Heart left ventricle (tissue), 16 donors: ENCODE measurements around the gene GLA. TPM values are rescaled to one million over a fixed set of nuclear protein-coding genes. Genes with fewer than 3 reads are reported as not detected.

Experiments used
- ATAC-seq, 4 donors: fragments of 200-7000 bp; cut with Tn5 transposase; one replicate each; pipeline ENCODE4 v1.9.1; 2020 to 2022; ENCODE audit warnings: moderate library complexity in 4 of 4, mild to moderate bottlenecking in 3 of 4, moderate number of reproducible peaks in 1 of 4
- DNase-seq, 5 donors: peaks; one replicate each; pipeline ENCODE4 v3.0.0-alpha.2; 2020
- H3K27ac ChIP-seq, 12 donors: fragments of 200-600 bp; sonication (generic) in 4 of 12; one replicate each; pipeline versions ENCODE4 v1.5.0 to v1.8.0; 2016 to 2022; ENCODE audit warnings: mild to moderate bottlenecking in 2 of 12
- H3K27me3 ChIP-seq, 9 donors: fragments of 200-600 bp; sonication (generic) in 2 of 9; one replicate each; pipeline versions ENCODE4 v1.5.1 to v1.8.0; 2016 to 2022; ENCODE audit warnings: mild to moderate bottlenecking in 3 of 9
- H3K36me3 ChIP-seq, 9 donors: fragments of 200-600 bp; sonication (generic) in 2 of 9; one replicate each; pipeline versions ENCODE4 v1.5.0 to v1.8.0; 2018 to 2022; ENCODE audit warnings: mild to moderate bottlenecking in 2 of 9
- H3K4me1 ChIP-seq, 12 donors: fragments of 200-600 bp; sonication (generic) in 4 of 12; one replicate each; pipeline versions ENCODE4 v1.5.0 to v1.8.0; 2016 to 2022; ENCODE audit warnings: mild to moderate bottlenecking in 3 of 12
- H3K4me3 ChIP-seq, 12 donors: fragments of 200-600 bp; sonication (generic) in 4 of 12; one replicate each; pipeline versions ENCODE4 v1.5.0 to v1.8.0; 2017 to 2022; ENCODE audit warnings: mild to moderate bottlenecking in 9 of 12, moderate library complexity in 4 of 12
- H3K9me3 ChIP-seq, 12 donors: fragments of 200-600 bp; sonication (generic) in 4 of 12; one replicate each; pipeline versions ENCODE4 v1.5.0 to v1.8.0; 2016 to 2022; ENCODE audit warnings: mild to moderate bottlenecking in 1 of 12
- CTCF ChIP-seq, 12 donors: fragments of 200-600 bp; sonication (generic) in 4 of 12; IDR thresholded peaks; one replicate each; pipeline versions ENCODE4 v1.5.0 to v1.8.0; 2018 to 2022; ENCODE audit warnings: antibody characterized with exemption in 12 of 12, mild to moderate bottlenecking in 5 of 12
- POLR2A ChIP-seq, 2 donors: fragments of 450-650 bp; IDR thresholded peaks; one replicate each; pipeline ENCODE4 v1.6.1; 2017; ENCODE audit warnings: antibody characterized with exemption in 2 of 2, mild to moderate bottlenecking in 2 of 2, moderate library complexity in 2 of 2
- WGBS, 4 donors: extraction: QIAGEN DNeasy Blood & Tissue Kit in 2 of 4; methylation state at CpG; one replicate each; pipeline versions ENCODE4 v1.1.5 to v1.1.7; 2013 to 2018; 5-methylcytosine and 5-hydroxymethylcytosine counted together
- intact Hi-C, 10 donors: fragments of 100-400 bp; cut with DNase I; formaldehyde crosslinking; loops; one replicate each; pipeline versions ENCODE4 v1.11.1 to v1.14.2; 2022
- polyA plus RNA-seq, 2 donors: library from polyadenylated mRNA; stranded (reverse); fragments of 200-250 nt; gene quantifications; one replicate each; pipeline ENCODE4 v1.2.3, GENCODE V29; 2013
- total RNA-seq, 9 donors: library from RNA; depleted of rRNA in 2 of 9; stranded (reverse); fragments of >200 nt in 2 of 9; fragmentation: NEBNext Ultra II Directional in 3 of 9; extraction: Animal tissue kit (Norgen Biotek cat#: 25700) in 3 of 9; gene quantifications; one replicate each; pipeline versions ENCODE4 v1.1.0 to v1.2.4, GENCODE V29; 2016 to 2023
- donor health status: ischemic (EF 13 %, LVEDD 7.1; RV severe dilation, severe dysfunction).
- donor health status: healthy with polysubstance abuse.
- donor health status: DM: no; HTN: yes; CAD: no.
- donor health status: DM: no; HTN: no; CAD: no.
- donor health status: ischemic (EF 25% LVEDD 6.9; RV normal size, moderate dysfunction).
- donor health status: ischemic (EF 25% LVEDD 5.7; RV mildly dilated, moderate dysfunction).
- donor health status: healthy.
- donor health status: DM: yes; HTN: yes; CAD: no.
- donor health status: ischemic (EF 35%, LVEDD 5.7; RV mildly dilated, moderate dysfunction).
- donor health status: nonischemic (EF 11% LVEDD 7.7; RV severe dilation, severe dysfunction).
- donor health status: DM: yes; HTN: yes; CAD: no.
- donor health status: PGD.
- donor health status: ischemic (EF 29% LVEDD 5.4; RV normal size, mild dysfunction).
- donor health status: nonischemic (EF 23%, LVEDD 6.1; RV moderate dilation, normal function).

GLA gene
- total and polyA plus RNA-seq, 11 donors: 5.2 to 27.5 (median 12.3) TPM

GRCh38 chrX:101417190-101417589 is 9.5 kb upstream of the GLA start:
- Histone ChIP-seq H3K9me3 (no peaks in the 10 kb centered on the region), H3K27me3 (peaks cover 0 to 29% (median 0%) of the 10 kb centered on the region in 9 donors), H3K36me3 (peaks cover 0 to 29% (median 20%) of the 10 kb centered on the region in 9 donors), H3K4me1 (peaks cover 0 to 27% (median 7%) of the 10 kb centered on the region in 12 donors), H3K4me3 (peak overlapping the region in 3 of 12 donors; percentile 70 to 79 (median 78)), H3K27ac (peak overlapping the region in 7 of 12 donors; percentile 82 to 97 (median 93))
- DNase-seq: no peak
- intact Hi-C loops: loop anchor here (5.0 to 10.0 kb wide), 6 partner anchors 135 to 385 kb away; partner anchors contain the start of gene ARMCX1 (in 6 of the 10)
- TF ChIP-seq CTCF (IDR thresholded peaks at IDR 0.05): no peak
- no peak for TF ChIP-seq POLR2A (IDR thresholded peaks at IDR 0.05)
- ATAC-seq: no peak
- WGBS, 4 donors: 59 to 69% (median 65%) methylated on average over 4 of the region's 4 CpGs

GRCh38 chrX:101416691-101417090 is 9.0 kb upstream of the GLA start:
- WGBS, 4 donors: 74 to 94% (median 88%) methylated on average over 7 of the region's 7 CpGs
- H3K27me3 ChIP-seq: peaks cover 0 to 29% (median 0%) of the 10 kb centered on the region in 9 donors
- no peak overlapping the region for H3K27ac ChIP-seq
- ATAC-seq (no peak), DNase-seq (no peak)
- H3K9me3 ChIP-seq: no peaks in the 10 kb centered on the region
- H3K36me3 ChIP-seq: peaks cover 0 to 33% (median 23%) of the 10 kb centered on the region in 9 donors
- peaks cover 0 to 32% (median 9%) of the 10 kb centered on the region in 12 donors for H3K4me1 ChIP-seq
- no peak overlapping the region for H3K4me3 ChIP-seq
- TF ChIP-seq CTCF (IDR thresholded peaks at IDR 0.05) (no peak), POLR2A (IDR thresholded peaks at IDR 0.05) (no peak)
- intact Hi-C loops: loop anchor here (5.0 to 10.0 kb wide), 6 partner anchors 136 to 386 kb away; partner anchors contain the start of gene ARMCX1 (in 6 of the 10)

GRCh38 chrX:101415180-101416145 is 7.7 kb upstream of the GLA start:
- intact Hi-C loops: loop anchor here (2.0 to 10.0 kb wide), 7 partner anchors 137 to 387 kb away; partner anchors contain the start of gene ARMCX1 (in 6 of the 10)
- TF ChIP-seq CTCF (IDR thresholded peaks at IDR 0.05) (peak; percentile 49 to 85 (median 69)), POLR2A (IDR thresholded peaks at IDR 0.05) (no peak)
- 34 to 50% (median 38%) methylated on average over 12 of the region's 12 CpGs for WGBS, 4 donors
- Histone ChIP-seq H3K4me1 (peaks cover 0 to 43% (median 12%) of the 10 kb centered on the region in 12 donors), H3K4me3 (no peak overlapping the region), H3K27me3 (peaks cover 0 to 29% (median 0%) of the 10 kb centered on the region in 9 donors), H3K36me3 (peaks cover 0 to 27% (median 23%) of the 10 kb centered on the region in 9 donors), H3K9me3 (no peaks in the 10 kb centered on the region), H3K27ac (peak overlapping the region in 10 of 12 donors; percentile 17 to 77 (median 60))
- ATAC-seq (peak in 3 of 4 donors; percentile 29 to 34 (median 34)), DNase-seq (peak in 2 of 5 donors; percentile 16 to 19)

- intact Hi-C loops: loop anchor here in 5 of 10 donors (10.0 kb wide), 3 partner anchors 143 to 383 kb away; partner anchors contain the start of gene ARMCX1 (in 2 of the 5)
- DNase-seq (no peak), ATAC-seq (no peak)
- Histone ChIP-seq H3K27ac (no peak overlapping the region), H3K9me3 (no peaks in the 10 kb centered on the region), H3K4me1 (peaks cover 0 to 38% (median 16%) of the 10 kb centered on the region in 12 donors), H3K27me3 (peaks cover 0 to 6% (median 0%) of the 10 kb centered on the region in 9 donors), H3K36me3 (peaks cover 0 to 27% (median 20%) of the 10 kb centered on the region in 9 donors), H3K4me3 (no peak overlapping the region)
- 61 to 71% (median 71%) methylated on average over 10 of the region's 10 CpGs for WGBS, 4 donors
- TF ChIP-seq CTCF (IDR thresholded peaks at IDR 0.05) (no peak), POLR2A (IDR thresholded peaks at IDR 0.05) (no peak)
These were observed 4.3 kb upstream of the GLA start for GRCh38 chrX:101411984-101412383.
